Liver (tissue), 3 donors: ENCODE measurements around the gene KL.

ENCODE experiments used
- TAF1 ChIP-seq: conservative IDR thresholded peaks from 2 replicates; pipeline ENCODE4 v1.6.1; 2016; ENCODE audit warnings: antibody characterized with exemption, mild to moderate bottlenecking
- TF ChIP-seq, protein P1 (sequence below): fragments of 150-350 bp; IDR thresholded peaks from 2 replicates; pipeline ENCODE4 v1.5.1; 2017; ENCODE audit warnings: improper control_type of control experiment, low read depth, low read length; ENCODE audit not compliant: missing input control
- donor health status: healthy.
- donor health status: healthy.

- TF ChIP-seq, protein P1, sequence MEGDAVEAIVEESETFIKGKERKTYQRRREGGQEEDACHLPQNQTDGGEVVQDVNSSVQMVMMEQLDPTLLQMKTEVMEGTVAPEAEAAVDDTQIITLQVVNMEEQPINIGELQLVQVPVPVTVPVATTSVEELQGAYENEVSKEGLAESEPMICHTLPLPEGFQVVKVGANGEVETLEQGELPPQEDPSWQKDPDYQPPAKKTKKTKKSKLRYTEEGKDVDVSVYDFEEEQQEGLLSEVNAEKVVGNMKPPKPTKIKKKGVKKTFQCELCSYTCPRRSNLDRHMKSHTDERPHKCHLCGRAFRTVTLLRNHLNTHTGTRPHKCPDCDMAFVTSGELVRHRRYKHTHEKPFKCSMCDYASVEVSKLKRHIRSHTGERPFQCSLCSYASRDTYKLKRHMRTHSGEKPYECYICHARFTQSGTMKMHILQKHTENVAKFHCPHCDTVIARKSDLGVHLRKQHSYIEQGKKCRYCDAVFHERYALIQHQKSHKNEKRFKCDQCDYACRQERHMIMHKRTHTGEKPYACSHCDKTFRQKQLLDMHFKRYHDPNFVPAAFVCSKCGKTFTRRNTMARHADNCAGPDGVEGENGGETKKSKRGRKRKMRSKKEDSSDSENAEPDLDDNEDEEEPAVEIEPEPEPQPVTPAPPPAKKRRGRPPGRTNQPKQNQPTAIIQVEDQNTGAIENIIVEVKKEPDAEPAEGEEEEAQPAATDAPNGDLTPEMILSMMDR, result no peak
- no peak for TF ChIP-seq TAF1
Measured at GRCh38 chr13:33058776-33059327, 42.6 kb downstream of the KL start.
